SK-N-SH (cell line): ENCODE measurements around the gene PARS2. TPM values are rescaled to one million over a fixed set of nuclear protein-coding genes. Genes with fewer than 3 reads are reported as not detected.

Experiments used
- CTCF ChIA-PET: fragments of 300-600, 350-600 bp; formaldehyde crosslinking; extraction: SDS; loops from one replicate; lab custom pipeline; 2021; lab: Yijun Ruan, JAX
- POLR2A ChIA-PET: fragments of 350-600 bp; sonication (Branson Sonifier 250); formaldehyde crosslinking; extraction: SDS; loops from one replicate; lab custom pipeline; 2020; ENCODE audit warnings: antibody characterized with exemption, inconsistent platforms; lab: Yijun Ruan, JAX
- DNase-seq: peaks from one replicate; pipeline ENCODE4 v3.0.0; 2012
- H2AFZ ChIP-seq: fragments of 200-600 bp; sonication (generic); 2 replicates; pipeline ENCODE4 v1.8.1; 2016; ENCODE audit warnings: antibody characterized with exemption, mild to moderate bottlenecking, low read depth
- H3F3A ChIP-seq: fragments of 200-600 bp; sonication (generic); replicated peaks from 2 replicates; pipeline ENCODE3; 2016; ENCODE audit warnings: antibody characterized with exemption, mild to moderate bottlenecking; ENCODE audit not compliant: insufficient read depth
- H3K27ac ChIP-seq, 2 experiments: fragments of 200-500 bp in 1 of 2; fragments of 200-600 bp in 1 of 2; sonication (Bioruptor generic) in 1 of 2; sonication (generic), shearing (Covaris generic) in 1 of 2; 2 replicates each; pipeline versions ENCODE4 v1.5.1 to v1.6.1; 2014 to 2016; ENCODE audit warnings: low read depth in 2 of 2, inconsistent platforms in 1 of 2, low read length in 1 of 2, mild to moderate bottlenecking in 1 of 2, mixed read lengths in 1 of 2
- H3K27me3 ChIP-seq: fragments of 200-600 bp; sonication (generic), shearing (Covaris generic); 2 replicates; pipeline ENCODE4 v1.6.1; 2016; ENCODE audit warnings: mixed run types; ENCODE audit not compliant: insufficient read depth
- H3K36me3 ChIP-seq, 2 experiments: fragments of 200-500 bp in 1 of 2; fragments of 200-600 bp in 1 of 2; sonication (Bioruptor generic) in 1 of 2; sonication (generic) in 1 of 2; replicated peaks in 1 of 2; 2 replicates each; pipeline versions ENCODE3 to v1.5.1; 2014 to 2016; ENCODE audit warnings: low read length in 1 of 2, mild to moderate bottlenecking in 1 of 2; ENCODE audit not compliant: insufficient read depth in 2 of 2, control insufficient read depth in 1 of 2
- H3K4me1 ChIP-seq, 2 experiments: fragments of 200-500 bp in 1 of 2; fragments of 200-600 bp in 1 of 2; sonication (Bioruptor generic) in 1 of 2; sonication (generic), shearing (Covaris generic) in 1 of 2; 2 replicates each; pipeline versions ENCODE4 v1.5.1 to v1.6.1; 2014 to 2016; ENCODE audit warnings: low read depth in 1 of 2, low read length in 1 of 2, mixed run types in 1 of 2; ENCODE audit not compliant: insufficient read depth in 2 of 2, control insufficient read depth in 1 of 2
- H3K4me2 ChIP-seq: fragments of 200-600 bp; sonication (generic), shearing (Covaris generic); 2 replicates; pipeline ENCODE4 v1.6.1; 2017; ENCODE audit warnings: mixed run types
- H3K4me3 ChIP-seq, 2 experiments: fragments of 200-500 bp in 1 of 2; fragments of 200-600 bp in 1 of 2; sonication (Bioruptor generic) in 1 of 2; sonication (generic), shearing (Covaris generic) in 1 of 2; 2 replicates each; pipeline versions ENCODE4 v1.5.1 to v1.8.1; 2014 to 2016; ENCODE audit warnings: low read depth in 2 of 2, inconsistent platforms in 1 of 2, low read length in 1 of 2, mild to moderate bottlenecking in 1 of 2, mixed read lengths in 1 of 2, moderate library complexity in 1 of 2
- H3K79me2 ChIP-seq: fragments of 200-600 bp; sonication (generic); 2 replicates; pipeline ENCODE4 v1.8.1; 2017; ENCODE audit warnings: mild to moderate bottlenecking; ENCODE audit not compliant: insufficient read depth
- H3K9ac ChIP-seq: fragments of 200-600 bp; sonication (generic); 2 replicates; pipeline ENCODE4 v1.6.1; 2017; ENCODE audit warnings: mixed run types
- H3K9me2 ChIP-seq: fragments of 200-600 bp; sonication (generic); 2 replicates; pipeline ENCODE4 v1.6.1; 2017; ENCODE audit warnings: mixed run types
- H3K9me3 ChIP-seq: fragments of 200-600 bp; sonication (generic); 2 replicates; pipeline ENCODE4 v1.6.1; 2017; ENCODE audit warnings: mixed run types, mild to moderate bottlenecking, moderate library complexity
- H4K20me1 ChIP-seq: fragments of 200-600 bp; sonication (generic); 2 replicates; pipeline ENCODE4 v1.6.1; 2017; ENCODE audit warnings: mild to moderate bottlenecking, mixed run types; ENCODE audit not compliant: insufficient read depth
- CHD2 ChIP-seq: fragments of 150-350 bp; IDR thresholded peaks from 2 replicates; pipeline ENCODE4 v1.6.1; 2018; ENCODE audit warnings: low read length; ENCODE audit not compliant: partially characterized antibody
- EP300 ChIP-seq, 2 experiments: IDR thresholded peaks; 2 replicates each; pipeline versions ENCODE4 v1.4.0 to v1.6.1; 2012; ENCODE audit warnings: borderline replicate concordance in 1 of 2, low read depth in 1 of 2, low read length in 1 of 2
- GABPA ChIP-seq: IDR thresholded peaks from 2 replicates; pipeline ENCODE4 v1.4.0; 2012; ENCODE audit warnings: low read depth, mild to moderate bottlenecking
- MEF2A ChIP-seq: IDR thresholded peaks from 2 replicates; pipeline ENCODE4 v1.4.0; 2012; ENCODE audit warnings: low read depth, borderline replicate concordance
- MXI1 ChIP-seq: IDR thresholded peaks from 2 replicates; pipeline ENCODE4 v1.6.1; 2012; ENCODE audit warnings: mild to moderate bottlenecking, low read depth, low read length, improper control_type of control experiment
- RAD21 ChIP-seq: IDR thresholded peaks from 2 replicates; pipeline ENCODE4 v1.6.1; 2012; ENCODE audit warnings: mild to moderate bottlenecking, low read length
- RFX5 ChIP-seq: IDR thresholded peaks from 2 replicates; pipeline ENCODE4 v1.6.1; 2012; ENCODE audit warnings: mild to moderate bottlenecking, improper control_type of control experiment, low read length
- SMC3 ChIP-seq: IDR thresholded peaks from 2 replicates; pipeline ENCODE4 v1.6.1; 2012; ENCODE audit warnings: low read depth, low read length, improper control_type of control experiment
- TCF12 ChIP-seq: IDR thresholded peaks from 2 replicates; pipeline ENCODE4 v1.4.0; 2012
- USF1 ChIP-seq: IDR thresholded peaks from 2 replicates; pipeline ENCODE4 v1.4.0; 2012; ENCODE audit warnings: low read depth, borderline replicate concordance
- USF2 ChIP-seq: fragments of 150-350 bp; IDR thresholded peaks from 2 replicates; pipeline ENCODE4 v1.6.1; 2017; ENCODE audit warnings: antibody characterized with exemption, low read length, low read depth, borderline replicate concordance
- WGBS: methylation state at CpG from one replicate; pipeline ENCODE4 v1.1.6; 2017; ENCODE audit warnings: low lambda C conversion rate; 5-methylcytosine and 5-hydroxymethylcytosine counted together
- polyA plus RNA-seq, 3 experiments: library from polyadenylated mRNA; depleted of rRNA; stranded (reverse); fragments of >200 nt; gene quantifications; 2 replicates each; pipeline ENCODE4 v1.2.3, GENCODE V29; 2012
- TF ChIP-seq, protein P1 (sequence below): fragments of 150-350 bp; IDR thresholded peaks from 2 replicates; pipeline ENCODE4 v1.6.1; 2016; ENCODE audit warnings: mild to moderate bottlenecking, low read depth, low read length
- TF ChIP-seq, protein P2 (sequence below): IDR thresholded peaks from 2 replicates; pipeline ENCODE4; 2012
- TF ChIP-seq, protein P3 (sequence below): fragments of 200-600 bp; sonication (generic); IDR thresholded peaks from 2 replicates; pipeline ENCODE4 v1.6.1; 2017; ENCODE audit warnings: antibody characterized with exemption, mild to moderate bottlenecking, moderate library complexity

Gene PARS2
- polyA plus RNA-seq, 1 of the 3 experiments (the other 2 are of a cell fraction), result 3.2 TPM

DNA sequence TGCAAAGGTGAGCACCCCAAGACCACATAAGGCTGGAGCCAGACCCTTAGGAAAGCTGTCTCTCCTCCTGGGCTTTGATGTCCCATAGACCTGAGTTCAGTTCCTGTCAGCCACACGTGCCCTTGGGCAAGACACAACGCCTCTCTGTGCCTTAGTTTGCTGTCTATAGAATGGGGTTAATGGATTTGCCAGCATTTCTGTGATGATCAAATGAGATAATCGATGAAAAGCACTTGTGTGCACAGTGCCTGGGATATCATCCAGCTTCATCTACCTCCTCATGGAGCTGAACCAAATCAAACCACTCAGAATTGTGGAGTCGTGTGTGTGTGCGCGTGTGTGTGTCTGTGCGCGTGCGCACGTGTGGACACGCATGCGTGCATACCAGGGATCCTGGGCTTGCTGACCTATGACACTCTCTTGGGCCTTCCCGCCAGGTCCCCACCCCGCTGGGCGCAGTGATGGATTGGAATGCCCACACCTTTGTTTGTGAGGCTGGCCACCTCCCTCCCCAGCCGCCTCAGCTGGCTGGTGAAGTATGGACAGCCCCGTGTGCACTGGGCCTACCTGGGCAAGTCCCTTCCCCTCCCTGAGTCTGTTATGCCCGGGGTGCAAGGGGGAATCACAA, 31.6 kb upstream of the PARS2 start:
- CTCF ChIA-PET, result interaction anchor here (0.7 to 2.1 kb wide), 6 partner anchors 8 to 306 kb away, joined by 3 to 9 read pairs (median 4); no protein-coding TSS in a partner anchor
- TF ChIP-seq USF2, result no peak
- no peak for TF ChIP-seq SMC3
- no peak for TF ChIP-seq TCF12
- TF ChIP-seq MEF2A, result no peak
- no peak for TF ChIP-seq EP300 (IDR thresholded peaks at IDR 0.05; ENCODE audit: borderline replicate concordance in 1 of 2, low read depth in 1 of 2, low read length in 1 of 2)
- TF ChIP-seq USF1, result no peak
- TF ChIP-seq, protein P1, sequence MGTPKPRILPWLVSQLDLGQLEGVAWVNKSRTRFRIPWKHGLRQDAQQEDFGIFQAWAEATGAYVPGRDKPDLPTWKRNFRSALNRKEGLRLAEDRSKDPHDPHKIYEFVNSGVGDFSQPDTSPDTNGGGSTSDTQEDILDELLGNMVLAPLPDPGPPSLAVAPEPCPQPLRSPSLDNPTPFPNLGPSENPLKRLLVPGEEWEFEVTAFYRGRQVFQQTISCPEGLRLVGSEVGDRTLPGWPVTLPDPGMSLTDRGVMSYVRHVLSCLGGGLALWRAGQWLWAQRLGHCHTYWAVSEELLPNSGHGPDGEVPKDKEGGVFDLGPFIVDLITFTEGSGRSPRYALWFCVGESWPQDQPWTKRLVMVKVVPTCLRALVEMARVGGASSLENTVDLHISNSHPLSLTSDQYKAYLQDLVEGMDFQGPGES, result no peak
- TF ChIP-seq RFX5, result no peak
- TF ChIP-seq GABPA, result no peak
- TF ChIP-seq, protein P2, sequence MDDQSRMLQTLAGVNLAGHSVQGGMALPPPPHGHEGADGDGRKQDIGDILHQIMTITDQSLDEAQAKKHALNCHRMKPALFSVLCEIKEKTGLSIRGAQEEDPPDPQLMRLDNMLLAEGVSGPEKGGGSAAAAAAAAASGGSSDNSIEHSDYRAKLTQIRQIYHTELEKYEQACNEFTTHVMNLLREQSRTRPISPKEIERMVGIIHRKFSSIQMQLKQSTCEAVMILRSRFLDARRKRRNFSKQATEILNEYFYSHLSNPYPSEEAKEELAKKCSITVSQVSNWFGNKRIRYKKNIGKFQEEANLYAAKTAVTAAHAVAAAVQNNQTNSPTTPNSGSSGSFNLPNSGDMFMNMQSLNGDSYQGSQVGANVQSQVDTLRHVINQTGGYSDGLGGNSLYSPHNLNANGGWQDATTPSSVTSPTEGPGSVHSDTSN, result no peak
- no peak for TF ChIP-seq CHD2
- TF ChIP-seq MXI1, result no peak
- TF ChIP-seq RAD21, result no peak

GRCh38 chr1:54795356-54795665, 31.0 kb upstream of the PARS2 start:
- no peaks in the 10 kb centered on the region for H3F3A ChIP-seq
- H3K4me2 ChIP-seq, result no peak overlapping the region
- POLR2A ChIA-PET, result no interaction called here
- CTCF ChIA-PET, result interaction anchor here (0.7 to 2.1 kb wide), 6 partner anchors 9 to 306 kb away, joined by 3 to 9 read pairs (median 4); no protein-coding TSS in a partner anchor
- TF ChIP-seq, protein P3, sequence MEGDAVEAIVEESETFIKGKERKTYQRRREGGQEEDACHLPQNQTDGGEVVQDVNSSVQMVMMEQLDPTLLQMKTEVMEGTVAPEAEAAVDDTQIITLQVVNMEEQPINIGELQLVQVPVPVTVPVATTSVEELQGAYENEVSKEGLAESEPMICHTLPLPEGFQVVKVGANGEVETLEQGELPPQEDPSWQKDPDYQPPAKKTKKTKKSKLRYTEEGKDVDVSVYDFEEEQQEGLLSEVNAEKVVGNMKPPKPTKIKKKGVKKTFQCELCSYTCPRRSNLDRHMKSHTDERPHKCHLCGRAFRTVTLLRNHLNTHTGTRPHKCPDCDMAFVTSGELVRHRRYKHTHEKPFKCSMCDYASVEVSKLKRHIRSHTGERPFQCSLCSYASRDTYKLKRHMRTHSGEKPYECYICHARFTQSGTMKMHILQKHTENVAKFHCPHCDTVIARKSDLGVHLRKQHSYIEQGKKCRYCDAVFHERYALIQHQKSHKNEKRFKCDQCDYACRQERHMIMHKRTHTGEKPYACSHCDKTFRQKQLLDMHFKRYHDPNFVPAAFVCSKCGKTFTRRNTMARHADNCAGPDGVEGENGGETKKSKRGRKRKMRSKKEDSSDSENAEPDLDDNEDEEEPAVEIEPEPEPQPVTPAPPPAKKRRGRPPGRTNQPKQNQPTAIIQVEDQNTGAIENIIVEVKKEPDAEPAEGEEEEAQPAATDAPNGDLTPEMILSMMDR, result no peak
- TF ChIP-seq RAD21, result 0 out of 2 replicates have a peak, but pooled peaks have one; percentile 26
- no peaks in the 10 kb centered on the region for H3K9me2 ChIP-seq
- no peak overlapping the region for H2AFZ ChIP-seq
- H3K4me3 ChIP-seq, result no peak overlapping the region
- H3K79me2 ChIP-seq, result no peaks in the 10 kb centered on the region
- no peak overlapping the region for H3K9ac ChIP-seq
- H3K36me3 ChIP-seq, result no peaks in the 10 kb centered on the region
- no peaks in the 10 kb centered on the region for H4K20me1 ChIP-seq
- no peak for DNase-seq
- no peaks in the 10 kb centered on the region for H3K9me3 ChIP-seq
- no peaks in the 10 kb centered on the region for H3K27me3 ChIP-seq
- WGBS, result 76% methylated on average over 3 of the region's 4 CpGs
- no peak overlapping the region for H3K27ac ChIP-seq
- H3K4me1 ChIP-seq, result peaks cover 5 to 21% of the 10 kb centered on the region in 2 experiments; a peak in 2 of 4 replicates

More for the DNA sequence above, 31.6 kb upstream of the PARS2 start:
- Histone ChIP-seq H3K4me3 (no peak overlapping the region), H3K27ac (no peak overlapping the region), H3K9me3 (no peaks in the 10 kb centered on the region), H3F3A (no peaks in the 10 kb centered on the region), H3K9ac (no peak overlapping the region), H3K4me2 (no peak overlapping the region), H3K4me1 (peaks cover 5 to 21% of the 10 kb centered on the region in 2 experiments; a peak in 2 of 4 replicates), H2AFZ (no peak overlapping the region), H3K9me2 (no peaks in the 10 kb centered on the region), H4K20me1 (no peaks in the 10 kb centered on the region), H3K36me3 (no peaks in the 10 kb centered on the region), H3K79me2 (no peaks in the 10 kb centered on the region), H3K27me3 (no peaks in the 10 kb centered on the region)
- 84% methylated on average over 16 of the region's 18 CpGs for WGBS
- no peak for DNase-seq
- POLR2A ChIA-PET, result no interaction called here
